Endothelial cell of umbilical vein (primary cell): ENCODE results near the gene LGI4. TPM values are rescaled to one million over a fixed set of nuclear protein-coding genes. Genes with fewer than 3 reads are reported as not detected.

Experiments
- BruUV-seq: library from RNA; stranded (reverse); fragments of 400-500 nt; replicated peaks from 2 replicates; lab custom pipeline; 2021; lab: Mats Ljungman, UMichigan
- CTCF ChIA-PET: fragments of 300-600, 350-600 bp; sonication (Branson Sonifier 250); formaldehyde crosslinking; loops from one replicate; lab custom pipeline; 2021; ENCODE audit warnings: antibody characterized with exemption, inconsistent platforms; lab: Charles Lee
- POLR2A ChIA-PET: fragments of 300-600, 350-600 bp; sonication (Branson Sonifier 250); formaldehyde crosslinking; loops from one replicate; lab custom pipeline; 2021; ENCODE audit warnings: antibody characterized with exemption, inconsistent platforms; lab: Charles Lee
- DNase-seq: peaks from one replicate; pipeline ENCODE4 v3.0.0-alpha.2; 2011; ENCODE audit warnings: low read depth, low spot score
- FAIRE-seq: peaks from 2 replicates; lab custom pipeline; 2011; peaks lifted over from hg19 to GRCh38; lab: Jason Lieb, UNC
- H2AFZ ChIP-seq: 2 replicates; pipeline ENCODE4 v1.6.0; 2012; ENCODE audit warnings: low read depth, low read length, control low read depth, inconsistent platforms
- H3K27ac ChIP-seq: 2 replicates; pipeline ENCODE4 v1.5.1; 2011; ENCODE audit warnings: low read depth, mild to moderate bottlenecking, control low read depth, low read length, moderate library complexity; ENCODE audit not compliant: insufficient read depth
- H3K27me3 ChIP-seq, 2 experiments: 2 replicates each; pipeline versions ENCODE4 v1.6.0 to v1.6.1; 2011; ENCODE audit warnings: low read length in 2 of 2, mixed read lengths in 1 of 2; ENCODE audit not compliant: control insufficient read depth in 2 of 2, insufficient read depth in 2 of 2
- H3K36me3 ChIP-seq, 2 experiments: 2 replicates in 1 of 2; 3 replicates in 1 of 2; pipeline ENCODE4 v1.5.1; 2011; ENCODE audit warnings: low read length in 2 of 2, mild to moderate bottlenecking in 1 of 2, moderate library complexity in 1 of 2; ENCODE audit not compliant: control insufficient read depth in 2 of 2, insufficient read depth in 2 of 2; ENCODE audit errors: extremely low read depth in 1 of 2
- H3K4me1 ChIP-seq: 3 replicates; pipeline ENCODE4 v1.5.1; 2011; ENCODE audit warnings: mild to moderate bottlenecking, low read length; ENCODE audit not compliant: control insufficient read depth, insufficient read depth; ENCODE audit errors: extremely low read depth
- H3K4me2 ChIP-seq: 2 replicates; pipeline ENCODE4 v1.6.1; 2011; ENCODE audit warnings: low read length, control low read depth, mixed read lengths; ENCODE audit not compliant: insufficient read depth
- H3K4me3 ChIP-seq, 3 experiments: fragments of 200-600 bp in 1 of 3; sonication (generic), shearing (Covaris generic) in 1 of 3; replicated peaks in 1 of 3; 2 replicates each; pipeline ENCODE4 v1.5.1; 2011 to 2016; ENCODE audit warnings: control low read depth in 3 of 3, low read length in 3 of 3, mild to moderate bottlenecking in 2 of 3, inconsistent platforms in 1 of 3, low read depth in 1 of 3, moderate library complexity in 1 of 3; ENCODE audit not compliant: insufficient read depth in 1 of 3
- H3K79me2 ChIP-seq: 2 replicates; pipeline ENCODE4 v1.6.0; 2012; ENCODE audit warnings: low read length, inconsistent platforms; ENCODE audit not compliant: control insufficient read depth, insufficient read depth
- H3K9ac ChIP-seq: replicated peaks from 2 replicates; pipeline ENCODE3; 2011; ENCODE audit warnings: low read length, control low read depth; ENCODE audit not compliant: insufficient read depth; ENCODE audit errors: extremely low read depth
- H3K9me1 ChIP-seq: replicated peaks from 3 replicates; pipeline ENCODE4 v1.6.0; 2011; ENCODE audit warnings: mild to moderate bottlenecking, low read length; ENCODE audit not compliant: control insufficient read depth, insufficient read depth; ENCODE audit errors: extremely low read depth
- H3K9me3 ChIP-seq: replicated peaks from 2 replicates; pipeline ENCODE4 v1.5.1; 2012; ENCODE audit warnings: low read length, inconsistent platforms; ENCODE audit not compliant: control insufficient read depth, insufficient read depth
- H4K20me1 ChIP-seq: replicated peaks from 2 replicates; pipeline ENCODE3; 2011; ENCODE audit warnings: mild to moderate bottlenecking, low read length; ENCODE audit not compliant: control insufficient read depth, insufficient read depth; ENCODE audit errors: extremely low read depth
- CTCF ChIP-seq, 2 donors: IDR thresholded peaks; 1 replicate in 1 of 2; 2 replicates in 1 of 2; pipeline ENCODE4 v1.5.1; 2011; ENCODE audit warnings: low read length in 2 of 2, mild to moderate bottlenecking in 2 of 2, moderate library complexity in 2 of 2, control low read depth in 1 of 2, inconsistent platforms in 1 of 2, low read depth in 1 of 2; ENCODE audit not compliant: insufficient read depth in 1 of 2; ENCODE audit errors: extremely low read depth in 1 of 2
- EZH2 ChIP-seq: IDR thresholded peaks from 2 replicates; pipeline ENCODE4 v1.6.1; 2012; ENCODE audit warnings: borderline replicate concordance, low read depth, mild to moderate bottlenecking, moderate library complexity, low read length, inconsistent platforms; ENCODE audit not compliant: severe bottlenecking
- FOS ChIP-seq: IDR thresholded peaks from 2 replicates; pipeline ENCODE4 v1.6.1; 2011; ENCODE audit warnings: mild to moderate bottlenecking, low read length, moderate library complexity, borderline replicate concordance; ENCODE audit not compliant: insufficient read depth
- GATA2 ChIP-seq: IDR thresholded peaks from 2 replicates; pipeline ENCODE4 v1.7.0; 2011; ENCODE audit warnings: low read depth, mild to moderate bottlenecking, moderate library complexity, mixed read lengths, low read length; ENCODE audit not compliant: insufficient read length, insufficient read depth
- JUN ChIP-seq: IDR thresholded peaks from 2 replicates; pipeline ENCODE4 v1.6.1; 2011; ENCODE audit warnings: borderline replicate concordance, low read depth; ENCODE audit not compliant: insufficient read length, insufficient read depth
- MAX ChIP-seq: IDR thresholded peaks from 2 replicates; pipeline ENCODE4 v1.6.1; 2011; ENCODE audit not compliant: insufficient read depth, insufficient read length
- MYC ChIP-seq: IDR thresholded peaks from one replicate; pipeline ENCODE4 v1.6.1; 2011; ENCODE audit warnings: mild to moderate bottlenecking, low read depth, low read length
- POLR2A ChIP-seq: IDR thresholded peaks from 2 replicates; pipeline ENCODE4 v1.6.1; 2012; ENCODE audit warnings: low read depth, mild to moderate bottlenecking, control low read depth, low read length
- POLR2AphosphoS5 ChIP-seq: IDR thresholded peaks from 2 replicates; pipeline ENCODE4 v1.6.1; 2012; ENCODE audit warnings: low read depth, mild to moderate bottlenecking, control low read depth, low read length, moderate library complexity; ENCODE audit not compliant: insufficient read depth
- dilution Hi-C: fragments of 300-500 bp; cut with MboI; formaldehyde crosslinking; loops from one replicate; pipeline ENCODE4 v1.15.0; 2019; ENCODE audit warnings: low sequenced_read_pairs; ENCODE audit not compliant: extremely low pct_ligation_motif_present
- intact Hi-C: fragments of 100-400 bp; cut with micrococcal nuclease; formaldehyde crosslinking; loops from one replicate; pipeline ENCODE4 v1.10.0; 2022
- polyA plus RNA-seq, 4 experiments: library from polyadenylated mRNA; depleted of rRNA in 3 of 4; stranded (reverse) in 3 of 4; unstranded in 1 of 4; fragments of >200 nt; gene quantifications; 2 replicates each; pipeline versions ENCODE4 v1.2.1 to v1.2.3, GENCODE V29; 2011 to 2012; ENCODE audit warnings: missing spikeins in 1 of 4
- total RNA-seq: library from RNA; stranded (reverse); gene quantifications from 2 replicates; pipeline ENCODE4 v1.2.3, GENCODE V29; 2021

The LGI4 gene
- total and polyA plus RNA-seq, 2 donors (not counting 3 experiments of a cell fraction or from before 2014, with no cell fraction given): not detected

GRCh38 chr19:35076026-35076370, 58.9 kb downstream of the LGI4 start:
- no peak overlapping the region for H3K27ac ChIP-seq
- no peaks in the 10 kb centered on the region for H3K79me2 ChIP-seq
- ChIA-PET POLR2A (no interaction called here), CTCF (no interaction called here)
- FAIRE-seq (no peak), DNase-seq (no peak)
- H3K36me3 ChIP-seq: no peaks in the 10 kb centered on the region
- dilution Hi-C loops (no loop called here), intact Hi-C loops (no loop called here)
- H3K9me1 ChIP-seq: no peaks in the 10 kb centered on the region
- no peak overlapping the region for H3K9ac ChIP-seq
- H3K27me3 ChIP-seq: no peaks in the 10 kb centered on the region
- no peak overlapping the region for H2AFZ ChIP-seq
- TF ChIP-seq GATA2: no peak
- no peak for TF ChIP-seq POLR2A
- no peak for TF ChIP-seq EZH2
- no peak for TF ChIP-seq MYC
- TF ChIP-seq FOS: no peak
- TF ChIP-seq JUN: no peak
- TF ChIP-seq CTCF (IDR thresholded peaks at IDR 0.05; ENCODE audit: extremely low read depth in 1 of 2, insufficient read depth in 1 of 2, low read depth in 1 of 2, low read length in 2 of 2): no peak
- TF ChIP-seq MAX: no peak
- no peak for TF ChIP-seq POLR2AphosphoS5
- no peak overlapping the region for H3K4me3 ChIP-seq
- BruUV-seq: no TSS peak
- H3K4me1 ChIP-seq: no peaks in the 10 kb centered on the region
- no peaks in the 10 kb centered on the region for H3K9me3 ChIP-seq
- H3K4me2 ChIP-seq: no peak overlapping the region
- H4K20me1 ChIP-seq: no peaks in the 10 kb centered on the region
